Stimulated activated CD8-positive, alpha-beta memory T cell treated with anti-CD3 and anti-CD28 coated beads, Interleukin-7, amount 100 ng/mL, for 24 hours (primary cell): ENCODE data around the gene DPEP3.

ENCODE experiments used
- DNase-seq: peaks from one replicate; pipeline ENCODE4 v3.0.0-alpha.2; 2020; ENCODE audit warnings: low read depth

The DPEP3 gene

GRCh38 chr16:67930191-67930590 is 50.1 kb downstream of the DPEP3 start:
- no peak for DNase-seq

- DNase-seq: peak; percentile 55
Measured at GRCh38 chr16:67928561-67929364, 51.5 kb downstream of the DPEP3 start.

- no peak for DNase-seq
Measured at GRCh38 chr16:67928147-67928546, 52.2 kb downstream of the DPEP3 start.

- no peak for DNase-seq
Measured at GRCh38 chr16:67927131-67927941, 53.0 kb downstream of the DPEP3 start.

- DNase-seq: no peak
Measured at GRCh38 chr16:67926181-67926750, 54.0 kb downstream of the DPEP3 start.
